HG03139 (cell line): ENCODE results near the gene PLA2G4B.
"Not testable (repeated sequence)": the region's sequence is repeated elsewhere in the genome, so short reads cannot be mapped to it uniquely, and the experiment has no call there.

Experiments
- ATAC-seq: cut with Tn5 transposase; IDR thresholded peaks from one replicate; pipeline ENCODE4 v1.9.1; 2021; ENCODE audit not compliant: unreplicated experiment

The PLA2G4B gene

DNA sequence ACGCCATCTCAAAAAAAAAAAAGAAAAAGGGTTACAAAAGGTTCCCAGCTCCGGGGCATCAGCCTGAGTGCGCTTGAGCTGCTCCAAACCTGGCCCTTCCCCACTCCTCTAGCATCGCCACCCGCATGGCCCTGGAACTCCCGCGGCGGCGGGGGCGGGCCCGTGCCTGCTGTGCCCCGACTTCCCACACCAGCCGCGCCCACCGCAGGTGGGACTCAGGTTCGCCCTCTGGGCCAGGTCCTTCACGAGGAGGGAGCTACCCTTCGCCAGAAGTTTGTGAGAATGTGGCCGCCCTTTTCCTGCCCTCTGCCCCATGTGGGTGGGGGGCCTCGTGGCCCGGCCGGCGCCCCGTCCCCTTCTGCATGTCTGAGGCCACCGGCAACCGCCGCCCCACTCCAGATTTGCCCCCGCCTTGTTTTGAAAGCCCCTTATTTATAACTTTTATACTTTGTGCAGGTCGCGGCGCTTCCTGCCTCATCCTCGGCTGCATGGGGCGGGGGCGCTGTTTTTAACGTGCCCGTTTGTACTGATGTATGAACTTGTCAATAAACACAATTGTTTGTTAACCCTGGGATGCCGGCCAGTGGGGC is 11.3 kb upstream of the PLA2G4B start:
- ATAC-seq = no peak

DNA sequence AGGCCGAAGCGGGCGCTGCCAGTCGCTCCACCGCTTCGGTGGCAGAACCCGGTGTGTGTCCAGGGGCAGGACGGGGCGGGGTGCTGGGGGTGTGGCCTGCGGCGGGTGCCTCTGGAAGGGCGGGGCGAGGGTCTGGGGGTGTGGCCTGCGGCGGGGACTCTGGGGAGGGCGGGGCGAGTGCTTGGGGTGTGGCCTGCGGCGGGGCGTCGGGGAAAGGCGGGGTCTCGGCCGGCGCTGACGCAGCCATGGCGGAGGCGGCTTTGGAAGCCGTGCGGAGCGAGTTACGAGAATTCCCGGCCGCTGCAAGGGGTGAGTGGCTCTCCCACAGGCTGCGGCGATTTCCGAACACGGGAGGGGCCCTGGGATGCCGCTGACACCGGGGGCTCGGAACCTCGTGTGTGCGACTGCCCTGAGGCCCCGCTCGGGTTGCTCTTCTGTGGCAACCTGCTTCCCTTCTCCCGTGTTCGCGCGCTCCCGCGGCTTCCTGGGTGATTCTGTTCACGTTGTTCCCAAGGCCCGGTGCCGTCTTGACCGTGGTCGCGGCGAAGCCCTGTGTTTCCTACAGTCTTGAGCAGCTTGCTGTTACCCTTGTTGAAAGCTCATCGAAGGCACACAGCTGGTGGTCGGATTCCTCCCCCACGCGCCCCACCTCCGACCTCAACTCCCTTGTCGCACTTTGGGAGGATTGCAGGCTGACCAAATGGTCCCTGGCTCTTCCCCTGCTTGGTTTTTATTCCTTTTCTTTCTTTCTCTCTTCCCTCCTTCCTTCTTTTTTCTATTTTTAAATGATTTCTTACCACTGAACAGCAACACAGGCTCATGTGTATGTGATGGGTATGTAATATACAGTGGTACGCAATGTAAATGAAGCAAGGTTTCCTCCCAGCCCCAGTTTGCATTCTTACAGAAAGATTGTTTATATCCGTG is 10.5 kb upstream of the PLA2G4B start, which contains the start of gene JMJD7:
Gene JMJD7, plus strand, starts transcription at position 213 of the 927 bp plus-strand sequence. Its CDS starts 33 bp downstream, at position 246.
- ATAC-seq = peak; percentile 65

DNA sequence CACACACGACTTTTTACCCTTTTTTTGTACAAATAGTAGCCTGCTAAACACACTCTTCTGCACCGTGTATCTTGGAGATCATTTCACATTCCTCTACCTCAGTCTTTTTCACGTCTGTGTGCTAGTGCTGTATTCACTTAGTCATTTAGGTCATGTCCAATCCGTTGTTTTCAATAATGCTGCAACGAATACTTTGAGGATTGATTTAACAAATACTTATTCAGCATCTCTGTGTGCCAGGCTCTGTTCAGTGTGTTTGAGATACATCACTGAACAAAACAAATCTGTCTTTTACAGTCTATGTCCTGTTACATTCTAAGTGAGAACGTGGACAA is 9.9 kb upstream of the PLA2G4B start:
- ATAC-seq = no peak

- no peak for ATAC-seq
Measured at GRCh38 chr15:41829959-41830646, 8.5 kb upstream of the PLA2G4B start.

DNA sequence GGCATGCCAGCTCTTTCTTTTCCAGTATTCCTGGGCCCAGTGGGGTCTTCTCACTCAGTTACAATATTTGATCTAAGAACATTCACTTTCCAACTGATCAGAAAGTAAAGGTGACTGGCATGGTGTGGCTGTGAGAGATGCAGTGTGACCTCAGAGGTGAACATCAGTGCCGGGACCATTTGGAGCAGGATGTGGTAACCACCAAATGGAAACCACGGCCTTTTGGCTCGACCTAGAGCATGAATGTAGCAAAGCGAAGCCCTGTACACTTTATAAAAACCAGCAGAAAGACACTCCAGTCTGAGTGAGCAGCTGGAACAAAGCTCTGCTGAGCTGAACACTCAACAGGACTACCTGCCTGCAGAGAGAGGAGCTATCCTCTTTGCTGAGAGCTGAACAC is 7.4 kb upstream of the PLA2G4B start:
- ATAC-seq = not testable (repeated sequence)

DNA sequence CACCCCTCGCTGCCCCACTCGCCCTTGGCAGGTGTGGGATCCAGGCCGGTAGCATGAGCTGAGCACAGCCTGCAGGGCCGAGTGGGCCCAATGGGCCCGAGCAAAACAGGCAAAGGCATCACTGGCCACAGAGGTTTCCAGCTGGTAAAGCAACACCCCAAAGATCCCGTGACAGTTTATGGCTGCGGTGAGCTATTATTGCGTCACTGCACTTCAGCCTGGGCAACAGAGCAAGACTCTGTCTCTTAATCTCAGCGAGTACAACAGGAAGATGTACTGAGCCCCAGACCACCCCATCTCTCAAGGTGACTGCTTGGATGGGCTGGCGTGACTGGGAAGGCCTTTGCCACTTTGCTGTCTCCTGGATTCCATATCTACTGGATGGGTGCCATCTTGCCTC is 6.4 kb upstream of the PLA2G4B start:
- no peak for ATAC-seq

DNA sequence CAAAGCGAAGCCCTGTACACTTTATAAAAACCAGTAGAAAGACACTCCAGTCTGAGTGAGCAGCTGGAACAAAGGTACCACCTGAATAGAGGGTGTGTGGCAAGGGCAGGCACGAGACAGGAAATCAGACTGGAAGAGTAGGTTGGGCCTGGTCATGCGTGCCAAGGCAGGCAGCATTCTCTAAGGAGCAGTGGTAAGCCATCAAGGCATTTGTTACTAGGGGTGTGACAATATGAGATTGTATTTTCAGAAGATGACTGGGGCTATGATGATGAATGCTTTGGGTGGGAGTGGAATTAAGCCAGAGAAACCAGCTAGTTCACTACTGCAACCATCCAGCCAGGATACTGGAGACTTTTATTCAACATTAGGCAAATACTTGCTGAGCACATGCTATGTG is 5.8 kb upstream of the PLA2G4B start:
- no peak for ATAC-seq

GRCh38 chr15:41834096-41834495 is 4.6 kb upstream of the PLA2G4B start:
- no peak for ATAC-seq

GRCh38 chr15:41836073-41836472 is 2.6 kb upstream of the PLA2G4B start:
- ATAC-seq = no peak

DNA sequence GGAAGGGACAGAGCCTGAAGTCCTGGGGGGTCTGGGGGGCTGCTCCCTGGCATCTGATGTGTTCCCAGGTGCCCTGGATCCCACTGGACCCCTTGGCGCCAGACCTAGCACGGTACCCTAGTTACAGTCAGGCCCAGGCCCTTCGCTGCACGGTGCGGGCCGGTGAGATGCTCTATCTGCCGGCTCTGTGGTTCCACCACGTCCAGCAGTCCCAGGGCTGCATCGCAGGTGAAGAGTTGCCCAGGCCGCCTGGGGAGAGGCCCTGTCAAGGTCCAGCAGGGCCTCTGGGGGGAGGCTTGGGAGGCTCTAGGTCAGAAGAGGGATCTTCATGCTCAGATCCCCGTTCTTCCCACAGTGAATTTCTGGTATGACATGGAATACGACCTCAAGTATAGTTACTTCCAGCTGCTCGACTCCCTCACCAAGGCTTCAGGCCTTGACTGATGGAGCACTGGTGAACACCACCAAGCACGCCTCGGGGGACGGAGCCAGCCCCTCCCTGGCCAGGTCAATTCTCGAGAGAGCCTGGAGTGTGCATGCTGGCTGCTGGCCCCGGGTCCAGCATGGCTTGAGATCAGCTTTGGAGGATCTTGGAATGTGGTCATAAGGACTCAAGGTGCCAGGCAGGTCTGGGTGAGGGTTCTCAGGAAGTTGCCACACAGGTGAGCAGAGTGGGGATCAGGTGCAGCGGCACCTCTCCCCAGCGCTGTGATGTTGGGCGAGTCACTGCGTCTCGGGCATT is 1.8 kb upstream of the PLA2G4B start:
- no peak for ATAC-seq

GRCh38 chr15:41839781-41840491 is 1.3 kb downstream of the PLA2G4B start:
- no peak for ATAC-seq

DNA sequence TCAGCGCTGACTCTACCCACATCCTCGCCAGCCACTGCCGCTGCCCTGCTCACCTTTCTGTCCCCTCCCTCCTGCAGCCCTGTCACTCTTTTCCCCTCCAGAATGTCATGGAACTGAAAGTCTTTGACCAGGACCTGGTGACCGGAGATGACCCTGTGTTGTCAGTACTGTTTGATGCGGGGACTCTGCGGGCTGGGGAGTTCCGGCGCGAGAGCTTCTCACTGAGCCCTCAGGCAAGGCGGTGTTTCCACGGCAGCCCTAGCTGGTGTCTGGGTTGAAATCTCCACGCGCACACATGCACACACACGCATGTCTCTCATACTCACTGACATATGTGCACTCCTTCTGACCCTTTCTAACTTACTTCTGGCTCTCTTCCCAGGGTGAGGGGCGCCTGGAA is 2.0 kb downstream of the PLA2G4B start:
- ATAC-seq = no peak

DNA sequence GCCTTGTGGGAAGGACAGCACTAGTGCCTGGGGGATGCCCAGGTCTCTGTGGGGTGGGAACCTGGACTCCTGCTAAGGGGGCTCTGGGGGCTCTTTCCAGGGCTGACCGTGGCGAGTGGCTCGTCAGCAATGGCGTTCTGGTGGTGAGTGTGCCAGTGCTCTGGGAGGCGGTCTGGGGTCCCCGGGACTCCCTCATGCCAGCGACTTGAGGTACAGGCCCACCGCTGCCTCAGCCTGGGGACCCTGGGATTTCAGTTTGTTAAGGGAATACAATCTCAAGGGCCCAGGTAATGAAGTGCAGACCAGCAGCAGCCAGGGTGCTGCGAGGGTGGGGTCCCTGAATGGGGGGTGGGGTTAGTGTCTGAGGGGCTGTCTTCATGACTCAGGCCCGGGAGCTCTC is 2.5 kb downstream of the PLA2G4B start:
- ATAC-seq = no peak

- no peak for ATAC-seq
Measured at GRCh38 chr15:41842229-41842628, 3.6 kb downstream of the PLA2G4B start.

DNA sequence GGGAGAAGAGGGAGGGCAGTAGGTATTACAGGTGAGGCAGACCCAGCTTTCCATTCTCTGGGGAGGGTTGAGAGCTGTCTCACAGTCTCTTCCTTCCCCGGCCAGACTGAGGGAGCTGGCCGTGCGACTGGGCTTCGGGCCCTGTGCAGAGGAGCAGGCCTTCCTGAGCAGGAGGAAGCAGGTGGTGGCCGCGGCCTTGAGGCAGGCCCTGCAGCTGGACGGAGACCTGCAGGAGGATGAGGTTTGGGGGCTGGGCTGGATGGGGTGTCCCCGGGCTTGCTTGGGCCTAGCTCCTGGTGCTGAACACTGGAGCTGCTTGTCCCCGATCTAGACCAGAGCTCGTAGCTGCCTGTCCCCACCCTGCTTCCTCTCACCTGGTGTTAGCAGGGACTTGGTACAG is 4.9 kb downstream of the PLA2G4B start:
- ATAC-seq = no peak

DNA sequence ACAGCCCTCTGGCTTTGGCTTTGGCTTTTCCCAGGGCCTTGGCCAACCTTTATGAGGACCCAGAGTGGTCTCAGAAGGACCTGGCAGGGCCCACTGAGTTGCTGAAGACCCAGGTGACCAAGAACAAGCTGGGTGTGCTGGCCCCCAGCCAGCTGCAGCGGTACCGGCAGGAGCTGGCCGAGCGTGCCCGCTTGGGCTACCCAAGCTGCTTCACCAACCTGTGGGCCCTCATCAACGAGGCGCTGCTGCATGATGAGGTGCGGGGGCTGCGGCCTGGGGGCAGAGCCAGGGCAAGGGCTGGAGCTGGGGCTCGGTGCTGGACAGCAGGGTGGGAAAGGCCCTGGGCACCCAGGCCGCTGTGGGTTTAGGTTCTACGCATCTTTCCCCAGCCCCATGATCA is 6.2 kb downstream of the PLA2G4B start:
- no peak for ATAC-seq

DNA sequence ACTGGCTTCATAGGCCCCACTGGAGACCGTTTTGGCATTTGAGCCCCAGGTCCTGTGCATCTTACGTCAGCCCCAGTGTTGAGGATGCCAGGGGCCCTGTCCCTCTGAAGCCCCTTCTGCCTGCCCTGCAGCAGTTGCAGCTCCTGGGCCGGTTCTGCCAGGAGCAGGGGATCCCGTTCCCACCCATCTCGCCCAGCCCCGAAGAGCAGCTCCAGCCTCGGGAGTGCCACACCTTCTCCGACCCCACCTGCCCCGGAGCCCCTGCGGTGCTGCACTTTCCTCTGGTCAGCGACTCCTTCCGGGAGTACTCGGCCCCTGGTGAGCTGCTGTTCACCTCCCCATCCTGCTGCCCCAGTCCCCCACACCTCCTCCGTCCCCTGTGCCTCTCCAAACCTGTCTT is 8.6 kb downstream of the PLA2G4B start:
- no peak for ATAC-seq

- no peak for ATAC-seq
Measured at GRCh38 chr15:41847981-41848380, 9.3 kb downstream of the PLA2G4B start.

- no peak for ATAC-seq
Measured at GRCh38 chr15:41848631-41849030, 10.0 kb downstream of the PLA2G4B start.

DNA sequence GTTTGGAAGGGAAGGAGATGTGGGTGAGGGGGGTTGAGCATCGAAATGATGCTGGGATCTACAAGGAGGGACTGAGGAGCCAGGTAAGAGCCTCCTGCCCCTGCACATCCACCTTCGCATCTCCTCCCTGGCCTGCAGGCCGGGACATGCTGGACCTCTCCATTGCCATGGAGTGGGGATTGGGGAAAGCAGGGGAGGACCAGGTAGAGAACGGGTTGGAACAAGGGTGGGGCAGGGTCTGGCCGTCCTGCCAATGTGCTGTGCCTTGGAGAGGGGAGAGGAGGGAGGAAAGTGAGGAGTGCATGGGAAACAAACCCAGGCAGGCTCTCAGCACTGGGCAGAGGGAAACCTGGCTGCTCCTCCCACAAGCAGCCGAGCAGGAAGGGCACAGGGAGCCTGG is 10.6 kb downstream of the PLA2G4B start:
- no peak for ATAC-seq

DNA sequence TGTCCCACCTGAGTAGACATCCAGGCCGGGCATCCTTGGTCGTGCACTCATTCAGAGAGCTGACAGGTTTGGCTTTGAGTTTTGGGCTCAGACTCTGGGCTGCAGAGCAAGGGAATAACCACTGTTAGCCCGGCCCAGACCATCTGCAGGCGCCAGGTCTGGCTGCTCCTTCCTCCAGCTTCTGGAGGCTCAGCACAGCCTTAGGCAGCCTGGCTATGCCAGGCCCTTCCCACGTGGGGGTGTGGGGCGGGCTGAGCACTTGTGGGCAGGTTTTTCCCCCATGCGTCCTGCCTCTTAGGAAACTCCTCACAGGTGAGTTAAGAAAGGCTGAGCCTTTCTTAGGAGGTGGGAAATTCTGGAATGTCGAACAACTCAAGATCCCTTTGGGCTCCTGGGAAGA is 11.2 kb downstream of the PLA2G4B start:
- no peak for ATAC-seq
